H9 (cell line): ENCODE data around the gene VWF. TPM values are rescaled to one million over a fixed set of nuclear protein-coding genes. Genes with fewer than 3 reads are reported as not detected.

ENCODE experiments used
- DNase-seq: peaks from one replicate; pipeline ENCODE4 v3.0.0-alpha.2; 2017
- H2AFZ ChIP-seq: one replicate; pipeline ENCODE4 v1.6.1; 2013; ENCODE audit warnings: mild to moderate bottlenecking, low read length, control low read depth, moderate library complexity
- H2AK5ac ChIP-seq: 2 replicates; pipeline ENCODE4 v1.6.1; 2013; ENCODE audit warnings: low read length, control low read depth, mixed read lengths; ENCODE audit not compliant: insufficient read length
- H2BK120ac ChIP-seq: one replicate; pipeline ENCODE4 v1.6.1; 2013; ENCODE audit warnings: low read depth, mild to moderate bottlenecking, low read length, control low read depth, inconsistent platforms; ENCODE audit not compliant: poor library complexity, severe bottlenecking
- H2BK12ac ChIP-seq: 2 replicates; pipeline ENCODE4 v1.6.1; 2013; ENCODE audit warnings: low read length, control low read depth, mixed read lengths, low read depth; ENCODE audit not compliant: insufficient read length
- H2BK15ac ChIP-seq: 2 replicates; pipeline ENCODE4 v1.6.1; 2013; ENCODE audit warnings: low read depth, low read length, control low read depth
- H2BK20ac ChIP-seq: one replicate; pipeline ENCODE4 v1.6.1; 2013; ENCODE audit warnings: low read depth, mild to moderate bottlenecking, low read length, control low read depth, inconsistent platforms; ENCODE audit not compliant: poor library complexity, severe bottlenecking
- H2BK5ac ChIP-seq: 2 replicates; pipeline ENCODE4 v1.6.1; 2013; ENCODE audit warnings: low read length, control low read depth, mixed read lengths; ENCODE audit not compliant: insufficient read length
- H3K14ac ChIP-seq: 2 replicates; pipeline ENCODE4 v1.6.1; 2013; ENCODE audit warnings: low read length, control low read depth; ENCODE audit not compliant: insufficient read depth
- H3K18ac ChIP-seq: 2 replicates; pipeline ENCODE4 v1.6.1; 2013; ENCODE audit warnings: low read depth, mild to moderate bottlenecking, mixed read lengths, low read length, control low read depth; ENCODE audit not compliant: insufficient read length
- H3K23ac ChIP-seq: 2 replicates; pipeline ENCODE4 v1.6.1; 2013; ENCODE audit warnings: low read length, control low read depth, mixed read lengths, low read depth; ENCODE audit not compliant: insufficient read length
- H3K23me2 ChIP-seq: 2 replicates; pipeline ENCODE4 v1.6.1; 2013; ENCODE audit warnings: low read depth, mild to moderate bottlenecking, mixed read lengths, low read length, control low read depth; ENCODE audit not compliant: insufficient read length, poor library complexity, severe bottlenecking
- H3K27ac ChIP-seq: 2 replicates; pipeline ENCODE4 v1.5.1; 2013; ENCODE audit warnings: low read length, control low read depth, mixed read lengths, low read depth; ENCODE audit not compliant: insufficient read length
- H3K27me3 ChIP-seq: 2 replicates; pipeline ENCODE4 v1.6.1; 2013; ENCODE audit warnings: low read length, control low read depth, inconsistent platforms; ENCODE audit not compliant: insufficient read depth
- H3K4ac ChIP-seq: 2 replicates; pipeline ENCODE4 v1.6.1; 2013; ENCODE audit warnings: low read depth, mild to moderate bottlenecking, control low read depth, inconsistent platforms, low read length, moderate library complexity
- H3K4me1 ChIP-seq: 2 replicates; pipeline ENCODE4 v1.6.1; 2013; ENCODE audit warnings: low read length, control low read depth, inconsistent platforms; ENCODE audit not compliant: insufficient read depth
- H3K4me2 ChIP-seq: 2 replicates; pipeline ENCODE4 v1.6.1; 2013; ENCODE audit warnings: low read length, control low read depth, mixed read lengths; ENCODE audit not compliant: insufficient read length, insufficient read depth
- H3K56ac ChIP-seq: 2 replicates; pipeline ENCODE4 v1.6.1; 2013; ENCODE audit warnings: low read depth, mild to moderate bottlenecking, mixed read lengths, low read length, control low read depth; ENCODE audit not compliant: insufficient read length
- H3K79me1 ChIP-seq: 2 replicates; pipeline ENCODE4 v1.6.1; 2013; ENCODE audit warnings: low read depth, mild to moderate bottlenecking, moderate library complexity, low read length, control low read depth, inconsistent platforms; ENCODE audit not compliant: insufficient read depth, poor library complexity, severe bottlenecking
- H3K79me2 ChIP-seq: 2 replicates; pipeline ENCODE4 v1.6.1; 2013; ENCODE audit warnings: low read length, control low read depth, inconsistent platforms; ENCODE audit not compliant: insufficient read depth
- H3K9ac ChIP-seq: 2 replicates; pipeline ENCODE4 v1.6.1; 2013; ENCODE audit warnings: low read length, control low read depth, mixed read lengths; ENCODE audit not compliant: insufficient read length; ENCODE audit errors: extremely low read depth
- H3K9me3 ChIP-seq: one replicate; pipeline ENCODE4 v1.6.1; 2013; ENCODE audit warnings: low read depth, low read length, inconsistent platforms; ENCODE audit not compliant: control insufficient read depth
- H3T11ph ChIP-seq: one replicate; pipeline ENCODE4 v1.6.1; 2013; ENCODE audit warnings: mild to moderate bottlenecking, low read length, control low read depth, inconsistent platforms
- H4K20me1 ChIP-seq: one replicate; pipeline ENCODE4 v1.6.1; 2013; ENCODE audit not compliant: control insufficient read depth, insufficient read length, insufficient read depth
- H4K5ac ChIP-seq: 2 replicates; pipeline ENCODE4 v1.6.1; 2013; ENCODE audit warnings: low read depth, mild to moderate bottlenecking, mixed read lengths, low read length, control low read depth; ENCODE audit not compliant: insufficient read length
- H4K8ac ChIP-seq: replicated peaks from 2 replicates; pipeline ENCODE4 v1.6.1; 2013; ENCODE audit warnings: low read length, control low read depth, mixed read lengths, low read depth; ENCODE audit not compliant: insufficient read length
- H4K91ac ChIP-seq: 2 replicates; pipeline ENCODE4 v1.6.1; 2013; ENCODE audit warnings: low read depth, mild to moderate bottlenecking, moderate library complexity, mixed read lengths, low read length, control low read depth; ENCODE audit not compliant: insufficient read length
- H3K27ac Mint-ChIP-seq, 3 experiments: 2 replicates in 2 of 3; 3 replicates in 1 of 3; pipeline ENCODE4 v1.8.0; 2020 to 2021; ENCODE audit warnings: mixed read lengths in 3 of 3, mild to moderate bottlenecking in 1 of 3, moderate library complexity in 1 of 3
- H3K27me3 Mint-ChIP-seq: 2 replicates; pipeline ENCODE4 v1.8.0; 2021; ENCODE audit warnings: low read depth, mild to moderate bottlenecking, moderate library complexity, mixed read lengths
- H3K36me3 Mint-ChIP-seq, 3 experiments: 2 replicates in 2 of 3; 3 replicates in 1 of 3; pipeline ENCODE4 v1.8.0; 2020 to 2021; ENCODE audit warnings: low read depth in 3 of 3, mixed read lengths in 3 of 3; ENCODE audit not compliant: insufficient read depth in 1 of 3
- H3K4me1 Mint-ChIP-seq, 2 experiments: 2 replicates each; pipeline ENCODE4 v1.8.0; 2020; ENCODE audit warnings: mixed read lengths in 2 of 2
- H3K4me3 Mint-ChIP-seq, 2 experiments: 2 replicates in 1 of 2; 3 replicates in 1 of 2; pipeline ENCODE4 v1.8.0; 2020 to 2021; ENCODE audit warnings: mild to moderate bottlenecking in 2 of 2, mixed read lengths in 2 of 2, moderate library complexity in 1 of 2
- H3K9me3 Mint-ChIP-seq, 2 experiments: 2 replicates in 1 of 2; 3 replicates in 1 of 2; pipeline ENCODE4 v1.8.0; 2020; ENCODE audit warnings: mild to moderate bottlenecking in 2 of 2, mixed read lengths in 2 of 2, moderate library complexity in 1 of 2
- CTCF ChIP-seq: fragments of 200-600 bp; sonication (generic); conservative IDR thresholded peaks from 3 replicates; pipeline ENCODE4 v1.8.0; 2021; ENCODE audit warnings: antibody characterized with exemption, mild to moderate bottlenecking
- WGBS: extraction: QIAGEN DNeasy Blood & Tissue Kit; methylation state at CpG from one replicate; pipeline ENCODE4 v1.1.7; 2013; ENCODE audit warnings: missing lambda C conversion rate, low lambda C conversion rate, mixed read lengths; ENCODE audit not compliant: insufficient read length; ENCODE audit errors: extremely low coverage; 5-methylcytosine and 5-hydroxymethylcytosine counted together
- total RNA-seq: library from RNA; stranded (reverse); gene quantifications from 2 replicates; pipeline ENCODE4 v1.2.1, GENCODE V29; 2021

The VWF gene
- total RNA-seq, 1 experiment from 2014 or later, result 0.17 TPM

- H3K36me3 Mint-ChIP-seq, result no peaks in the 10 kb centered on the region
- Histone ChIP-seq H3K4ac (no peak overlapping the region), H3K4me1 (no peaks in the 10 kb centered on the region), H3K9ac (no peak overlapping the region), H2BK5ac (no peak overlapping the region), H3K27ac (no peak overlapping the region), H2BK12ac (no peak overlapping the region), H2AK5ac (no peak overlapping the region), H3K79me2 (no peaks in the 10 kb centered on the region), H3K23me2 (no peaks in the 10 kb centered on the region), H2BK15ac (no peak overlapping the region), H3K79me1 (no peaks in the 10 kb centered on the region), H4K8ac (no peak overlapping the region), H2BK20ac (no peak overlapping the region), H2AFZ (no peak overlapping the region), H3K18ac (no peak overlapping the region), H3K9me3 (no peaks in the 10 kb centered on the region), H3K23ac (no peak overlapping the region), H2BK120ac (no peak overlapping the region), H4K5ac (no peak overlapping the region), H4K91ac (no peak overlapping the region), H3K4me2 (no peak overlapping the region), H3T11ph (no peak overlapping the region), H4K20me1 (no peaks in the 10 kb centered on the region), H3K27me3 (no peaks in the 10 kb centered on the region), H3K14ac (no peak overlapping the region), H3K56ac (no peak overlapping the region)
- WGBS, result no CpG with 5 or more reads among the region's 10 CpGs
- H3K9me3 Mint-ChIP-seq, result no peaks in the 10 kb centered on the region
- DNase-seq, result no peak
- H3K27ac Mint-ChIP-seq, result no peak overlapping the region
- H3K4me3 Mint-ChIP-seq, result no peak overlapping the region
- no peak for TF ChIP-seq CTCF
- H3K4me1 Mint-ChIP-seq, result no peaks in the 10 kb centered on the region
- H3K27me3 Mint-ChIP-seq, result peaks cover 7% of the 10 kb centered on the region
These were observed 106.2 kb downstream of the VWF start for GRCh38 chr12:6018265-6018664.
